Measurements from ENCODE around the gene IL12RB1. TPM values are rescaled to one million over a fixed set of nuclear protein-coding genes. Genes with fewer than 3 reads are reported as not detected.

The IL12RB1 gene
- total and polyA plus RNA-seq, 2 of the 8 experiments (the other 6 are each of a cell fraction or from before 2014, with no cell fraction given): 0.03 TPM; not detected in 1

- TF ChIP-seq CHD7 (IDR thresholded peaks at IDR 0.05; ENCODE audit: insufficient replicate concordance, low read length): no peak
- no peak for TF ChIP-seq ZNF274 (IDR thresholded peaks at IDR 0.05; ENCODE audit: borderline replicate concordance, extremely low read depth, low read length)
- no peak for TF ChIP-seq SUZ12 (IDR thresholded peaks at IDR 0.05; ENCODE audit: low read length)
- TF ChIP-seq ATF3 (IDR thresholded peaks at IDR 0.05; ENCODE audit: insufficient read depth, low read depth, low read length): no peak
- TF ChIP-seq CTCF (IDR thresholded peaks at IDR 0.05; ENCODE audit: control extremely low read depth in 1 of 3, insufficient read depth in 1 of 3, low read depth in 1 of 3, low read length in 3 of 3): no peak
- no peak for TF ChIP-seq CEBPB (IDR thresholded peaks at IDR 0.05; ENCODE audit: low read depth, low read length)
- no peak for TF ChIP-seq EGR1 (IDR thresholded peaks at IDR 0.05; ENCODE audit: borderline replicate concordance, low read depth, low read length)
These were observed 77.2 kb downstream of the IL12RB1 start (continued) for GRCh38 chr19:18009412-18010066.
